Bronchial epithelial cell (primary cell): ENCODE results near the gene RAI14. TPM values are rescaled to one million over a fixed set of nuclear protein-coding genes. Genes with fewer than 3 reads are reported as not detected.

ENCODE experiments used
- DNase-seq: peaks from one replicate; pipeline ENCODE4 v3.0.0-alpha.2; 2010; ENCODE audit warnings: low read depth
- FAIRE-seq: peaks from 2 replicates; lab custom pipeline; 2011; peaks lifted over from hg19 to GRCh38; lab: Jason Lieb, UNC
- H3K27me3 ChIP-seq: 2 replicates; pipeline ENCODE4 v1.5.1; 2011; ENCODE audit warnings: low read length; ENCODE audit not compliant: control insufficient read depth, insufficient read depth
- H3K36me3 ChIP-seq: 2 replicates; pipeline ENCODE4 v1.5.1; 2011; ENCODE audit warnings: low read length; ENCODE audit not compliant: control insufficient read depth, insufficient read depth
- H3K4me3 ChIP-seq: 2 replicates; pipeline ENCODE4 v1.5.1; 2011; ENCODE audit warnings: mild to moderate bottlenecking, low read depth, low read length, control low read depth
- CTCF ChIP-seq: IDR thresholded peaks from 2 replicates; pipeline ENCODE4 v1.5.1; 2011; ENCODE audit warnings: mild to moderate bottlenecking, moderate library complexity, low read length, control low read depth, inconsistent platforms; ENCODE audit not compliant: insufficient read depth, severe bottlenecking
- total RNA-seq: library from RNA; depleted of rRNA; stranded (reverse); fragments of >200 nt; gene quantifications from 2 replicates; pipeline ENCODE4 v1.2.1, GENCODE V29; 2014

RAI14 gene
- total RNA-seq, 1 donor from 2014 or later, result 60.0 TPM

GRCh38 chr5:34870382-34870781 is 214.3 kb downstream of the RAI14 start:
- no peak for TF ChIP-seq CTCF
- no peaks in the 10 kb centered on the region for H3K36me3 ChIP-seq
- no peak overlapping the region for H3K4me3 ChIP-seq
- no peak for DNase-seq
- H3K27me3 ChIP-seq, result no peaks in the 10 kb centered on the region
- no peak for FAIRE-seq

GRCh38 chr5:34876275-34876674 is 220.1 kb downstream of the RAI14 start:
- TF ChIP-seq CTCF, result no peak
- DNase-seq (no peak), FAIRE-seq (no peak)
- no peaks in the 10 kb centered on the region for H3K27me3 ChIP-seq
- no peaks in the 10 kb centered on the region for H3K36me3 ChIP-seq
- H3K4me3 ChIP-seq, result no peak overlapping the region

- Histone ChIP-seq H3K27me3 (no peaks in the 10 kb centered on the region), H3K4me3 (no peak overlapping the region), H3K36me3 (no peaks in the 10 kb centered on the region)
- DNase-seq, result no peak
- TF ChIP-seq CTCF, result no peak
- no peak for FAIRE-seq
These were observed 225.1 kb downstream of the RAI14 start for GRCh38 chr5:34881246-34881645.

Other genes with a start within 250 kb of the RAI14 start
- gene TTC23L, start 182.8 kb downstream of the RAI14 start, total RNA-seq, result under 0.01 and 0.26 TPM in 2 replicates